Endothelial cell (in vitro differentiated cells): ENCODE data around the gene AIFM3. TPM values are rescaled to one million over a fixed set of nuclear protein-coding genes. Genes with fewer than 3 reads are reported as not detected.

Experiments
- DNase-seq: peaks from one replicate; pipeline ENCODE4 v3.0.0; 2021; ENCODE audit warnings: low spot score
- H3K27ac Mint-ChIP-seq: one replicate; pipeline ENCODE4 v1.8.0; 2021; ENCODE audit warnings: mixed read lengths, inconsistent platforms; ENCODE audit not compliant: unreplicated experiment
- H3K27me3 Mint-ChIP-seq: one replicate; pipeline ENCODE4 v1.8.0; 2021; ENCODE audit warnings: mild to moderate bottlenecking, moderate library complexity, mixed read lengths, inconsistent platforms; ENCODE audit not compliant: unreplicated experiment
- H3K36me3 Mint-ChIP-seq: one replicate; pipeline ENCODE4 v1.8.0; 2021; ENCODE audit warnings: mild to moderate bottlenecking, low read depth, mixed read lengths, inconsistent platforms; ENCODE audit not compliant: unreplicated experiment
- H3K4me1 Mint-ChIP-seq: one replicate; pipeline ENCODE4 v1.8.0; 2021; ENCODE audit warnings: mild to moderate bottlenecking, mixed read lengths, inconsistent platforms; ENCODE audit not compliant: unreplicated experiment
- H3K4me3 Mint-ChIP-seq: one replicate; pipeline ENCODE4 v1.8.0; 2021; ENCODE audit warnings: mild to moderate bottlenecking, mixed read lengths, inconsistent platforms; ENCODE audit not compliant: unreplicated experiment
- H3K9me3 Mint-ChIP-seq: one replicate; pipeline ENCODE4 v1.8.0; 2021; ENCODE audit warnings: mixed read lengths, inconsistent platforms; ENCODE audit not compliant: unreplicated experiment
- total RNA-seq: library from RNA; stranded (reverse); fragmentation: NEBNext Ultra II Directional; extraction: Animal tissue kit (Norgen Biotek cat#: 25700); gene quantifications from one replicate; pipeline ENCODE4 v1.2.1, GENCODE V29; 2021; ENCODE audit not compliant: unreplicated experiment
- TF ChIP-seq, protein P1 (sequence below): fragments of 200-600 bp; sonication (generic); IDR thresholded peaks from one replicate; pipeline ENCODE4 v1.5.0; 2021; ENCODE audit warnings: antibody characterized with exemption; ENCODE audit not compliant: unreplicated experiment

Gene AIFM3
- total RNA-seq, 1 donor from 2014 or later = 0.15 TPM

DNA sequence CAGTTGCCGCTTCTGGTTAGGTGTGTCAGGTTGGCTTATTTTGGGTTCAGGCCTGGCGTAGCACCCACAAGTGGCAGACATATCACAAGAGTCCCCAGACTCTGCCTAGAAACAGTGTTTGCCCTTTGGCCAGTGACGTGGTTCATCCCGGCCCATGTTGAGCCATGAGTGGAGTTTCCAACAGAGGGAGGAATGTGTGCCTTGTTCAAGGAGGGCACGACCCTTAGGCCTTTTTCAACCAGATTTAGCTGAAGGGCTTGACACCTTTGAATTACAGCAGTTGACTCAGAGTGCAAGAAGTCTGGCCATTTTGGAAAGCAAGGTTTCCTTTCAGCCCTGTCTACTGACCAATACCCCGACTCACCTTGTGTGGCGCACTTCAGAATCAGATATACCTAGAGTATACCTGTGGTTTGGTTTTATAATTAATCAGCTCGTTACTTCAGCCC is 15.1 kb upstream of the AIFM3 start:
- DNase-seq = no peak
- peaks cover 3% of the 10 kb centered on the region for H3K27me3 Mint-ChIP-seq
- H3K9me3 Mint-ChIP-seq = no peaks in the 10 kb centered on the region
- peaks cover 11% of the 10 kb centered on the region for H3K4me1 Mint-ChIP-seq
- peaks cover 9% of the 10 kb centered on the region for H3K36me3 Mint-ChIP-seq
- H3K4me3 Mint-ChIP-seq = no peak overlapping the region
- TF ChIP-seq, protein P1, sequence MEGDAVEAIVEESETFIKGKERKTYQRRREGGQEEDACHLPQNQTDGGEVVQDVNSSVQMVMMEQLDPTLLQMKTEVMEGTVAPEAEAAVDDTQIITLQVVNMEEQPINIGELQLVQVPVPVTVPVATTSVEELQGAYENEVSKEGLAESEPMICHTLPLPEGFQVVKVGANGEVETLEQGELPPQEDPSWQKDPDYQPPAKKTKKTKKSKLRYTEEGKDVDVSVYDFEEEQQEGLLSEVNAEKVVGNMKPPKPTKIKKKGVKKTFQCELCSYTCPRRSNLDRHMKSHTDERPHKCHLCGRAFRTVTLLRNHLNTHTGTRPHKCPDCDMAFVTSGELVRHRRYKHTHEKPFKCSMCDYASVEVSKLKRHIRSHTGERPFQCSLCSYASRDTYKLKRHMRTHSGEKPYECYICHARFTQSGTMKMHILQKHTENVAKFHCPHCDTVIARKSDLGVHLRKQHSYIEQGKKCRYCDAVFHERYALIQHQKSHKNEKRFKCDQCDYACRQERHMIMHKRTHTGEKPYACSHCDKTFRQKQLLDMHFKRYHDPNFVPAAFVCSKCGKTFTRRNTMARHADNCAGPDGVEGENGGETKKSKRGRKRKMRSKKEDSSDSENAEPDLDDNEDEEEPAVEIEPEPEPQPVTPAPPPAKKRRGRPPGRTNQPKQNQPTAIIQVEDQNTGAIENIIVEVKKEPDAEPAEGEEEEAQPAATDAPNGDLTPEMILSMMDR = no peak
- no peak overlapping the region for H3K27ac Mint-ChIP-seq

DNA sequence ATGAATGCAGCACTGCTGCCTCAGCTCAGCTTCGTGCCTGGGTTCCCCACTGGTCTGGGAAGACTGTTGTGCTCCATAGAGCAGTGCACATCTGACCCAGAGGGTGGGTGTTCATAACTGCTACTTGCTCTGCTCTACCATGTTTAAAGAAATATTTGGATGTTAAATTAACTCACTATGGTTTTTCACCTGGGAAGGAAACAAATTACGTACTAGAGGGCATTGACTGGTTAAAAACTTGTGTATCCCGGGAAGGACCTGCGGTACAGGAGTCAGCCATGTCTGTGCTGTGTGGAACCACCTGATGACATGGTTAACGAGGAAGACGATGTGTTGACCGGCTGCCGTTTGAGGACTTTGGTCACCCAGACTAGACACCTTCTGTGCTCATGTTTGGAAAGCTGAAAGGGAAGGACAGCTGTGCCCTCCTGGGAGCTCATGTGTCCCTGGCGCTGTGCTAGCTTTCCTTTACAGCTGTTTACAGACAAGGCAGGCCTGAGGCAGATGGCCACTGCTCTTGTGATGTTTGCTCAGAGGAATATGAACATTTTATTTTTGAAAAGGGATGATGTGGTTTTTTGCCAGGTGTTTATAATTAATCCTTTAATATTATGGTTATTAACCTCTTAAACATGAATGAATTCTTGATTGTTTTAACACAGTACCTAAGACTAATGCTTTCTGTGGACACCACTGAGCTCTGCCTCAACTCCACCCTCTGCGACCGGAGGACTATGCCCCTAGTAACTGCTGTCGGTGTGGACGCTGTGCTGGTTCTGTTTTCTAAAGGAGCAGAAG is 14.3 kb upstream of the AIFM3 start:
- Mint-ChIP-seq H3K9me3 (no peaks in the 10 kb centered on the region), H3K27ac (no peak overlapping the region), H3K4me3 (no peak overlapping the region), H3K4me1 (peaks cover 11% of the 10 kb centered on the region), H3K27me3 (peaks cover 3% of the 10 kb centered on the region), H3K36me3 (peaks cover 9% of the 10 kb centered on the region)
- TF ChIP-seq, protein P1 = no peak
- DNase-seq = no peak

DNA sequence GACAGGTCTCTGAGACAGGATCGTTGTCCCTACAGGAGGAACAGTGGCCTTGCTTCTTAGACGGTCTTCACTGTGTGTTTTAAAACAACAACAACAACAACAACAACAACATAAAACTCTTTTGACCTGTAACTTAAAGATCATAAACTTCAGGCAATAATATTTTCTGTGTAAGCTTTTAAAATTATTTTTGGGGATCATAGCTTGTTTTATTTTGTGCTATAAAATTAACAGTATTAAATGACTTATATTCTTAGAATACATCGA is 13.8 kb upstream of the AIFM3 start:
- TF ChIP-seq, protein P1 = no peak
- Mint-ChIP-seq H3K4me3 (no peak overlapping the region), H3K36me3 (peaks cover 9% of the 10 kb centered on the region), H3K27me3 (peaks cover 6% of the 10 kb centered on the region), H3K27ac (no peak overlapping the region), H3K4me1 (peaks cover 11% of the 10 kb centered on the region), H3K9me3 (no peaks in the 10 kb centered on the region)
- DNase-seq = no peak

DNA sequence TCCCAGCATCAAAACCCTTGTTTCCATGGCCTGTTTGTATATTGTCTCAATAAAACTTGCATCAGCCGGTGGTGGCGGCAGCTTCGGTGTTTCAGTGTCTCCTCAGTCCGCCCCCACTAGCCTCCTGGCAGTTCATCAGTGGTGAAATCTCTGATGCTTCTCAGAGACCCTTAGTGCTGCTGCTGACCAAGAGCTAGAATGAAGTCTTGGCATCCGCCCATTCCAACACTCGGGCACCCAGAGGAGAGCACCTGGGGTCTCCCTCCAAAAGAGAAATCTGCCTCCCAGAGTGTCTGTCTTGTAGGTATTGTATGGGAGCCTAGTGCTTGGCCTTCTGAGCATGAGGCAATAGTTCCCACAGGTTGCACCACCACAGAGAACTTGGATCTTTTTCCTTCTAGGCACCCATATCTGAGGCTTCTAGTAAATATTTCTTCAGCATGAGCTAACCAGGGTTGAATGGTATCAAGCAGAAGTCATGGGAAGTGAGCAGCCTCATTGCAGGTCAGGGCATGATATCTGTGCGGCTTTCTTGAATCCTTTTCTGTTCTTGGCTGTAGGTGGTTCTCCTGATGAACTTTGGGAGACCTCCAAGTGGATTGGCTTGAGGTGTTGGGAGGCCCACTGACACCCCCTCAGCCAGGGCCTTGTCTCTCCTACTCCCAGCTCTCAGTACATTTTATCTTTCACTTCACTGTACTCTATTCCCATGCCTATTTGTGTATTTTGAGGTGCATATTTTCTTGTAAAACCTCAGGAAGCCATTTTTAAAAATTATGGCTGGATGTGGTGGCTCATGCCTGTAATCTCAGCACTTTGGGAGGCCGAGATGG is 13.2 kb upstream of the AIFM3 start:
- peaks cover 7% of the 10 kb centered on the region for H3K27me3 Mint-ChIP-seq
- peak overlapping the region; percentile 27 for H3K4me3 Mint-ChIP-seq
- peaks cover 9% of the 10 kb centered on the region for H3K36me3 Mint-ChIP-seq
- TF ChIP-seq, protein P1 = no peak
- peaks cover 11% of the 10 kb centered on the region for H3K4me1 Mint-ChIP-seq
- no peaks in the 10 kb centered on the region for H3K9me3 Mint-ChIP-seq
- no peak overlapping the region for H3K27ac Mint-ChIP-seq
- no peak for DNase-seq

DNA sequence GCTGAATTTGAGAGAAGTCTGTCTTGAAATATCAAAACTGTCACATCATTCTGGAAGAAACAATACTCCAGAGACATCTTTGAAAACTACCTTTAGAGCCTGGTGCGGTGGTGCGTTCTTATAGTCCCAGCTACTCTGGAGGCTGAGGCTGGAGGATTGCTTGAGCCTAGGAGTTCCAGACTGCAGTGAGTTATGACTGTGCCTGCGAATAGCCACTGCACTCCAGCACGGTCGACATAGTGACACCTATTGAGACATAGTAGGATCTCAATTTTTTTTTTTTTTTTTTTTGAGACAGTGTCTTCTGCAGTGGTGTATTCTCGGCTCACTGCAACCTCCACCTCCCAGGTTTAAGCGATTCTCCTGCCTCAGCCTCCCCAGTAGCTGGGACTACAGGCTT is 11.5 kb upstream of the AIFM3 start:
- TF ChIP-seq, protein P1 = no peak
- Mint-ChIP-seq H3K27me3 (peaks cover 5% of the 10 kb centered on the region), H3K36me3 (no peaks in the 10 kb centered on the region), H3K9me3 (no peaks in the 10 kb centered on the region), H3K27ac (no peak overlapping the region), H3K4me1 (no peaks in the 10 kb centered on the region), H3K4me3 (no peak overlapping the region)
- DNase-seq = no peak
